ENCODE results near the gene KLHL28.

DNA sequence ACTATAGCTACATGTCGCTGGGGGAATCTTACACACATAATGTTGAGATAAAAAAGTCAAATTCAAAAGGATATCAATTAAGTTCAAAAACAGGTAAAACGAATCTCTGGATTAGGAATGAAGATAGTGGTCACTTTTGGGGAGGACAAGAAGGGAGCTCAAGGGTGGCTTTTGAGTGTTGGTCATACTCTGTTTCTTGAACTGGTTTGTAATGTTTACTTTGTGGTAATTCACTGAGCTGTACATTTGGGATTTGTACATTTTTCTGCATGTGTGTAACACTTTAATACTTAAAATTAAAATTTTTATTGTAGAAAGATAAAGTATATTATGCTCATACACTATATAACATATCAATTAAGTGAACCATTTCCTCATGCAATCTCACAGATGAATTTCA lies 26.6 kb downstream of the KLHL28 start:
- TF ChIP-seq, protein P1, sequence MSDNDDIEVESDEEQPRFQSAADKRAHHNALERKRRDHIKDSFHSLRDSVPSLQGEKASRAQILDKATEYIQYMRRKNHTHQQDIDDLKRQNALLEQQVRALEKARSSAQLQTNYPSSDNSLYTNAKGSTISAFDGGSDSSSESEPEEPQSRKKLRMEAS (IDR thresholded peaks at IDR 0.05): no peak
- TF ChIP-seq CHD4 (IDR thresholded peaks at IDR 0.05; ENCODE audit: borderline replicate concordance): no peak

Data from A549 (cell line).